ENCODE results near the gene NAP1L4.

The NAP1L4 gene

DNA sequence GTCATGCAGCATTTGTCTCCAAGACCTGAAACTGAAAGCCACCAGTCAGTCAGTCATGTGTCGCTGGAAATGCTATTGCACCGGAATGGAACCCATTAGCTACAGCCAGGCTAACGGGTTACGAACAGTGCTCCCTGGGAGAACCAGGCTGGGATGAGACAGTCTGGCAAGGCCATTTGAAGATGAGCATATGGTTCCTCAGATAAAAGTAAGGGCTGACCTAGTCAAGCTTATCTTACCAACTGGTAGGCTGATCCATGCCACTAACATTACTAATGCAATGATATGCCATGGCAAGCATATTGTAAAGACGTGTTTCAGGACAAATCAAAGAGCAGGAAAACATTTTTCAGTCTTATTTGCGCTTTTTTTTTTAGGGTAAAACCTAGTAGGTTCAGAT is 28.4 kb downstream of the NAP1L4 start:
- FAIRE-seq (no peak), DNase-seq (ENCODE audit: low spot score) (no peak)

DNA sequence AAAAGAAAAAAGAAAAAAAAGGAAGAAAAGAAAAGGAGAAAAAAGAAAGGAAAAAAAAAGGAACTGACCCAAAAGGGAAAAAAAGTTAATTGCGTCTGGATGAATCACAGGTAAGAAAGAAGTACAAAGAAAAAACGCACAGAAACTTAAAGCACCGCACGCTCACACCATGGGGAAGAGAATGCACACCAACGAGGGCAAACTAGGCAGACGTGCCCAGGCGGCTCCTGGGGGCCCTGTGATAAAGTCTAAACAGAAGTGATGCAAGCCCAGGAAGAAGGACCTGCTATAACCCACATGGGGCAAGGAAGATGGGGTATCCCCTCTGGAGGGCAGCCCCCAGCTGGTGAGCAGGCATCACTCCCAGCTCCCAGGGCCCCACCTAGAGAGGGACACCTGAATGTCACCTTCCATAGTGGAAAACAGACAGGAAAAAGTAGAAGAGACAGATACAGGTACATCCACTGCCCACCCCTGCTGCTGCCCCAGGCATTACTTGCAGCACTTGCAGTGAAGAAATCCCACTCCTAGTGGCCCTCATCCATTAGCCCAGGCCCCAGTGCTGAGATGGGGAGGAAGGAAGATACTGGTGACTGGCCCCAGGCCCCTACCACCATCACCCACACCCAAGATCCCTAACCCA is 28.9 kb downstream of the NAP1L4 start:
- DNase-seq (ENCODE audit: low spot score) = no peak

DNA sequence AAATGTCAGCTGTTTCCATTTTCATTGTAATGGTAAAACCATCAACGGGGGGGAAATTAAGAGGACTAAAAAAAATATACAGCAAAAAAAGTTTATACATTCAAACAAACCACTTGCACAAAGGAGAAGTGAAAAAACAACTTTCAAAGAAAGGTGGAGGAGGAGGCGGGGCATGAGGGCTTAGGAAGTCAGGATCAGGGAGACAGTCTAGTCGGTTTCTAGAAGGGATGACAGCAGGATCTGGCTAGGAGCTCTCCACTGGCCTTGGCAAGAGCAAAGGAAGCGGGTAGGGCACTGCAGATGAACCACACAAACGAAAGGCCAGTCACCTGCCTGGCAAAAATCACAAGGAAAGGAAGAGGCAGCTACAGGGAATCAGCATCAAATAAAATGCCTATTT is 31.0 kb downstream of the NAP1L4 start:
- no peak for FAIRE-seq
- DNase-seq (ENCODE audit: low spot score) = no peak

More for the DNA sequence above, 28.9 kb downstream of the NAP1L4 start:
- FAIRE-seq = no peak

DNA sequence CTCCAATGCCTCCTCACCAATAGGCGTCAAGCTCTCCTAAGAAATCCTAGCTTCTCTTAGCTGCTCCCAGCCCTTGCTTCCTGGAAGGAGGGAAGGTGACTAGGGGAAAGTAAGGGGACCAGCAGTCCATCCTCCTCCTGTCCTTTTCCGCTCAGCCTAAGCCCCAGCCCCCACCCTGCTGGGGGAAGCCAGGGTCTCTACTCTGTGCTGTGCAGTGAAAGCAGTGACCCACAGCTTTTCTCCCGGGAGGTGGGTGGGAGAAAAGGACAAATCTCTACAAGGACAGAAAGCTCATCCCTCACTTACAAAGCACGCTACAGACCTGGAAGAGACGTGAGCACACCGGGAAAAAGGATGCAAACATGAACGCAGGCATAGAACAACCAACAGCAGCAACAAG is 32.0 kb downstream of the NAP1L4 start:
- DNase-seq (ENCODE audit: low spot score) (no peak), FAIRE-seq (no peak)

DNA sequence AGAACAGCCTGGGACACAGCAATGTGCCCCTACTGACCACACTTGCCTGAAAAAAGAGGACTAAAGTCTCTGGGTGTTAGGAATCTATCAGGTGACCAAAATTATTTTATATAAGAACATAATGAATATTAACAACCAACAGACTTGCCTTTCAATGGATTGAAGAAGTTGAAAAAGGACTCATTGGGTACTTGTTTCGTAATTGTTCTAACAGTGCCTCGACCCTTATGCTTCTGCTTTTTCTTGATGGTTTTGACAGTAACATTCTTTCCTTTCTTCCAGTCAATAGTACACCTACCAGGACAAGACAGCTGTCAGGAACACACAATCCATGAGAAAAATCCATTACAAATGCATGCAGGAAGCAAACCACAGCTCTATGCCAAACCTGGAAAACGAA is 33.9 kb downstream of the NAP1L4 start:
- FAIRE-seq (no peak), DNase-seq (ENCODE audit: low spot score) (no peak)

DNA sequence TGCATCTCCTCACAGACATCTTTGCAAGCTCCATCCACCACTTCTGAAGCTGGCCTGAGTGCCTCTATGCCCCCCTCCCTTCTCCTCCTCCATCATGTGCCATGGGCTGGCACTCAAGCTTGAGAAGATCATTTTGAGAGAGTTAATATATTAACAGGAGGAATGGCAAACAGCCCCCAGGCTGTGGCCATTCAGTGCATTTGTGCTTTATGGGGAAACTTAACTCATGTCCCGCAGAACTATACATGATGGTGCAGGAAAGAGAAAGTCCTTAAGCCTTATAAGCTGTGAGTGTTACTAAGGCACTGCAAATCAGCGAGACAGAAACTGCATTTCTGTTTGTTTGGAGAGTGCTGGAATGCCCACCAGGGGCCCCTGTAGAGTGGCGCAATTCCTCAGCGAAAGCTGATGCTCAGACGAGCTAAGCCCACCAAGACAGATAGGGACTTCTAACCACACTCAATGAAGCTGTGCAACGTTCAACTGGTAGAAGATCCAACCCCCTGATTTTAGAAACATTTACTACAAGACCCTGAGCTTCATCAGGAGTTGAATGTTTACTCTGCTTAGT is 36.1 kb downstream of the NAP1L4 start:
- FAIRE-seq = no peak
- DNase-seq (ENCODE audit: low spot score) = no peak

DNA sequence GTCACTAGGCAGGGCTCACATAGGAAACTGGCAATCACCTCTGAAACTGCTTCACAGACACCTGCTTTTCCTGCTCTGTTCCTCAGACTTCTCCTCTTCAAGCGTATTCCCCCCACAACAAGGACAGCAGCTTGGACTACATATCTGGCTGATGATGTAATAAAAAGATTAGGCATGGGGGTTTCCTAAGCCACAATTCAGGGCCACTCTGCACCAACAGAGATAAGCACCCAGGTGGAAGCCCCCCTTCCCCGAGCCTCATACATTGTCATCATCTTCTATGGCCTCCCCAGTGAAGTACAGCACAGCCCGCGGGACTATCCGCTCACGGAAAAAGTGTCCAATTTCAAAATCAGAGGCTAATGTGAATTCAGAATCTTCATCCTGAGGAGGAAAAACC is 37.9 kb downstream of the NAP1L4 start:
- FAIRE-seq = no peak

DNA sequence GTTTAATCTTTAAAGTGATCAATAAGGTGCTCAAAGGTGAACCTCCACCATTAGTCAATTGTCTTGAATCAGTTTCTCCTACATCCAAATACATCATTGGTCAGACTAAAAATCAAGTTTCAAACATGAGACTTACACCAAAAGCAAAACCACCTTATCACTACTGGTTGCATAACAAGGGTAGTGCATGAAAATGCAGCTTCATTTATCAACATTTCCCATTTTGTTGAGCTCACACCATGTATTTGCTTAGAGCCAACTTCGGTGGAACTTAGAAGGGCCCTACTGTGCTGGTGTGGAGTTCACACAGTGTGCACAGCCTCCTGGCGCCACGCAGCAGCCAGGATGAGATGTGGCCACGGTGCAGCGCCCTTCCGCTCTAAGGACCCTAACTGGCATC is 39.8 kb downstream of the NAP1L4 start:
- FAIRE-seq = no peak
- no peak for DNase-seq (ENCODE audit: low spot score)

More for the DNA sequence above, 37.9 kb downstream of the NAP1L4 start:
- no peak for DNase-seq (ENCODE audit: low spot score)

DNA sequence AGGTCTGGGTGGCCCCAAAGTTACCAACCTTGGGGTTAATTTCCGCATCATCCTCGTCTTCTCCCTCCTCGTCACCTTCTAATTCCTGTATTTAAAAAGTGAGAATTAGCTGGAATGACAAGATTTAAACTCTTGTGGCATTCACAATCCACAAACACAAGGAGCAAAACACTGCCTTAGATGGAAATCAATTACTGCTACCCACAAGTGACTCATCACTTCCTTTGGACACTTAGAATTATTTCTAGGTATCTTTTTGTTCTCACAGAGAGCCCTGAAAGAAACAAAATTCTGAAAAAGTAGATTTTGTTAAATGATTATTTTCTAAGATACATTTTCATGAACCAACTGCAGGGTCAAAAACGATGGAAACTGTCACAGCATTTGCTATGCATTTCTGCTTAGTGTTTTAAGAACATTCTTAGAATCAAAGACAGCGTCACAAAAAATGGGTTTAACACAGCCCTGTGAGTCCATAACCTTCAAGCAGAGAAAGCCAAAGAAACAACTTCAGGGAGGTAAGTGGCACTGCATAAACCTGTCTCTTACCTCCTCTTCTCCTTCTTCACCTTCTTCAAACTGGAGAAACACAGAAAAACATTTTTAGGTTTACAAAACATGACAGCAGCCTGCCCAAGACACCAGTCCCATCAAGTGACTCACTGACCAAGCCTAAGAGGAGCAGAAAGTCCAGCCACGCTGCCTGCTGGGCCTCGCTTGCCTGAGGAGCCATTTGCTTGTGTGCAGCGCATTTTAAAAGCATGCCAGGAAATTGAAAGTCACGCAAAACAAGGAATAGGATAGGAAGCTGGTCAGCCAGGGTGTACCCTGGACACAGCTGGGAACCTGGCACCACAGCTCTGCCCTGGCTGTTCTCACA is 40.7 kb downstream of the NAP1L4 start:
- DNase-seq (ENCODE audit: low spot score) = no peak
- no peak for FAIRE-seq

DNA sequence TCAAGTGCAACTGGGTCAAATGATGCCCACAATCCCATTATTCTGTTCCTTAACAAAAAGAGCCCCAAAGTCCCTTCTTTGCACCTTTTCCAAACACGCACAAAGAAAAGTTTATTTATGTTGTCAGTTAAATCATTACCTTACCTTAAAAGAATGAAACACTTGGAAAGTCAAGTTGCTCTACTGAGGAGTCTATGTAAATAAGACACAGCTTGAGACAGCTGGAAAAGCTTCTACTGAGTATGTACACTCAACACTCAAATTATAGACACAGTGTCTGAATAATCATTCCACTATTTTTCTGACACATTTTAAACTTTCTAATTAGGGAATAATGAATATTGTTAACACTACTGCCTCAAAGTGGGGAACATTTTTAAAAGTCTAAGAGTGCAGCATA is 41.3 kb downstream of the NAP1L4 start:
- DNase-seq (ENCODE audit: low spot score) = no peak

DNA sequence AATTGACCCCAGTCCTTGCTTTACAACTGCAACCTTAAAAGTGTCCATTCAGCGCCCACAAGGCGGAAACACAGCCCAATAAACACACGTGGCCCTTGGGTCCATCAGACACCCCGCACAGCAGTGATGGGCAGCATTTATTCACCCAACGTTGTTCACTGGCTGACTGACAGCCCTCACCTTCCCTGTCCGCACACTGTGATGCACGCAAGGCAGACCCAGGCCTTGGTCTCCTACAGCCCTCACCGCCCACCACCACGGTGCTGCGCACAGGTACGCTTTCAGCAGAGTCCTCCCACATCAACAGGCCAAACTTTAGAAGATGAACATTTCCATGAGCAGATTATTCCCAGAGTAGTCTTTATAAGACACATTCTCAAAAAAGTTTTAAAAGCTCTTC is 42.2 kb downstream of the NAP1L4 start:
- no peak for DNase-seq (ENCODE audit: low spot score)
- FAIRE-seq = no peak

More for the DNA sequence above, 41.3 kb downstream of the NAP1L4 start:
- no peak for FAIRE-seq

DNA sequence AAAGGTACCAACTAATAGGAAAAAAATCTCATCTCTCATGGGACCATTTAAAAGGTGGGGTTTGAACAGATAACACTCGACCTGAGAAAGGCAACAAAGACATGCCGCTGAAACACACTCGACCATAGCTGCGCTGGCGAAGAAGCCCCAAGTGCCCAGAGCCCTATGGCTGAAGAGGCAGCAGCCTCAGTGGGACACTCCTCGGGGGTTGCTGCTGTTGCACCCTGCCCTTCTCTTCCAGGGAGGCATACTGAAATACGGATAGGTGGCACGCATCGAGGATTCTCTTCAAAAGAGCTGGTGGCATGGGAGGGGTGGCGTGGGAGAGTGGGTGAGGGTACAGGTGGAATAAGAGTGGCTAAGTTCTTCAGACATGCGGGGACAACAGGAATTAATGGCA is 44.4 kb downstream of the NAP1L4 start:
- no peak for FAIRE-seq
- DNase-seq (ENCODE audit: low spot score) = no peak

DNA sequence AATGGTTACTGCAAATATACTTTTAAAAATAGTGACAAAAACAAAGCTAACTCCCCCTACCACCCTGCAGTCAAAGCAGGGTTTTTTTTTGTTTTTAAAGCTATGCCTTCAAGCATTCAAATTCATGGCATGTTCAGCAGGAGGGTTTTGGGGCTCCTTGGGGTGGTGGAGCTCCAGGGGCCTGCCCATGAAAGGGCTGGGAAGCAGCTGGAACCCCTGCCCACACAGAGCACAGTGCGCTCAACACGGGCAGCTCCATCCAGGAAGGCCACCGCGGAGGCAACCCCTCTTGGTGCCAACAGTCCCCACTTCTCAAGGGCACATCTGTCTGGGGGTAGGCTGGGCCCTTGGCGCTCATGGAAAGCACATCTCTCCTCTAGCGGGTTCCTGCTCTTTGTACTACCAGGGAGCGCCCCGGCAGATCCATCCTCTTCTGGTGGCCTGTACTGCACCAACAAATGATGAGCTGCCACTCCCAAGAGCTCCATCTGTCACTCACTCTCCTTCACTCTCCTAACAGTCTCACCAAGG is 46.3 kb downstream of the NAP1L4 start:
- FAIRE-seq = no peak
- no peak for DNase-seq (ENCODE audit: low spot score)

DNA sequence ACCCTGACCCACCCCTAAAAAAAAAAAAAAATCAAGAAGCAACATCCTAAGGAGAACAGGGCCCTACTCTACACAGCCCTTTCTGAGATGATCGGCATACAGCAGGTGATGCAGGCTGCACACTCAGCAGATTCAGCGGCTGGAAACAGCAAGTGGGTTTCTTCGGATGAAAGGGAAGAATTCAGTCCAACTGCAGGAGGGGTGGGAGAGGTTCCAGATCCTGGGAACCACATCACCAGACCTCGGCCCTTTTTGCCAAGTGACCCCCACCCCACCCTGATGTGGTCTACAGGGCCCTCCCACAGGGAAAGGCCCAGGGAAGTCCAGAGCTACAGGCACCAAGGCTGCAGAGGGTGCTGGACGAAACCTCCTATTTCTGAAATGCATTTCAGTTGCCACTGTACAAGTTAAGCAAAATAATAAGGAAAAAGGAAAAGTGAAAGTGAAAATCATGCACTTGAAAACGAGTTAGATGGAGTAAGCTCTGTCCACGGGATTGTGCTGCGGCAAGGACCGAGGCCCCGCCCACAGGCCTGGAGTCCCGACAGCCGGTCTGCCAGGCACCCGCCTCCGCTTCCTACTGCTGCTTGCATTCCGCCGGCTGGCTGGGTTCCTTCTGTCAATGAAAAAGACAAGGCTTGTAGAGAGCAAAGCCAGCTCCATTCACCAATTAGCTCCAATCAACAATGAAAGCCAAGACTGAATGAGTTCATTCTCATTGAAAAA is 46.9 kb downstream of the NAP1L4 start:
- DNase-seq (ENCODE audit: low spot score) = no peak
- no peak for FAIRE-seq

DNA sequence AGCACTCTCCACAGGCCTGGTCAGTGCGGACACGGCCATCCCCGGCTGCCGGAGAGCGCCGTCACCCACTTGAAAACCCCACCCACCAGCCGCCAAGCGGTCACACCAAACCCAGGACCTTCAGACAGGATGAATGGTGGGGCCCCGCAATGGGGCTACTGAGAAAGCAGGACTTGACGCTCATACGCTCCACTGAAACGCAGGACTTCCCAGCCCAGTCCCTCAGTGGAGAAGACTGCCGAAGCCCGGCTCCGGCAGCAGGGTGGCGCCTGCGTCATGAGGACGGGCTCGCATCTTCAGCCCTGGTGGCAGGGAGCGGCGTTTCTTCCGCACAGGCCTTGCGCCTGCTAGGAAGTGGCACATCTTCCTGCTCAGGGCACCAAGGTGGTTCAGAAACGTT is 47.6 kb downstream of the NAP1L4 start:
- no peak for FAIRE-seq
- no peak for DNase-seq (ENCODE audit: low spot score)

DNA sequence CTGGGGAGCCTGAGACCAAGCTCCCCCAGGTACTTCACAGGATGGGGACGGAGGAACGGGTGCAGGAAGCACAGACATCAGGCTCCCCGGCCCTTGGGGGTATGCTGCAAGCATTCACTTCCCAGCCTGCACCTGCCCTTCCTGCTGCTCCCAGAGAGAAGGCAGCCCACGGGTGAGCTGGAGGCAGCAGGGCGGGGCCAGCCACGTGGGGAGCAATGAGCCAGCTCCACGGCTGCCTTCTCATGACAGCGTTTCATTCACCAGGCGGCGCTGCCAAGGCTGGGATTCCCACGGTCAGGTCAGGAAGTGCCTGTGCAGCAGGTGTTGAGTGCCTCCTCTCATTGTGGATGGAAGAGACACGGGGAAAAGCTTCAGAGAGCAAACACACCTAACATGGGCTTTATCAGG is 48.4 kb downstream of the NAP1L4 start:
- DNase-seq (ENCODE audit: low spot score) = no peak
- FAIRE-seq = no peak

DNA sequence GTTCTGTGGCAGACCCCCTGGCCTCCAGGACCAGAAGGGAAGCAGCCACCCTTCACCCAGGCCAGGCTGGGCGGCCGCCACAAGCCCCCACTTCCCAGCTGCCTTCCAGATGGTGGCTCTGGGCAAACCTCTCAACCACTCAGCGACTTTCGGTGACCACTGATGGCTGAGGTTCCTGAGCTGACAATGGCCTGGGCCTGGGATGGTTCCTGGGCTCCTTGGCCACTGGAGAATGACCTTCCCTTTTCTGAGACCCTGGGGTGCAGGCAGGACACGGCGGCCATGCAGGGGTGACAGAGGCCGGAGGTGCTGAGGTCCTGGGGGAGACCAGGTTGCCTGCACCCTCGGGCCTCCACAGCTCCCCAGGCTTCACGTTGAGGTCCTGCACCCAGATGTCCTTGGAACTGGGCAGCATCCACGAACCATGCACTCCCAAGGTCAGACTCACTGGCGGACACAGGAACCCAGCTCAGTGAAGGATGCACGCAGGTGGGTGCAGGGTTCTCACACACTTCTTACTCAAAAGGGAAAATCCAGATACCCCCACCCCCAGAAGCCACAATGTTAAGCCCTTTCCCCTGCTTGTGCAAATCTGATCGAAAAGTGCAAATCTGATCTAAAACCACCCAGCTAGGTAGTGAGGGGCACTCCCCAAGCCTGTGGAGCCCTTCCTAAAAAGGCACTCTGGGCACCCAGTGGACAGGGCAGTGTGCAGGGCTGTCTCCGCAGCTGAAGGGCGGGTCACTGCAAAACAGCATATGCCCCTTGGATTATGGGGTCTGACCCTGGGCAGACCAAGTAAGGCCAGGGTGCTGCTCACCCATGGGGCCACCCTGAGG is 49.0 kb downstream of the NAP1L4 start:
- FAIRE-seq (no peak), DNase-seq (ENCODE audit: low spot score) (no peak)

DNA sequence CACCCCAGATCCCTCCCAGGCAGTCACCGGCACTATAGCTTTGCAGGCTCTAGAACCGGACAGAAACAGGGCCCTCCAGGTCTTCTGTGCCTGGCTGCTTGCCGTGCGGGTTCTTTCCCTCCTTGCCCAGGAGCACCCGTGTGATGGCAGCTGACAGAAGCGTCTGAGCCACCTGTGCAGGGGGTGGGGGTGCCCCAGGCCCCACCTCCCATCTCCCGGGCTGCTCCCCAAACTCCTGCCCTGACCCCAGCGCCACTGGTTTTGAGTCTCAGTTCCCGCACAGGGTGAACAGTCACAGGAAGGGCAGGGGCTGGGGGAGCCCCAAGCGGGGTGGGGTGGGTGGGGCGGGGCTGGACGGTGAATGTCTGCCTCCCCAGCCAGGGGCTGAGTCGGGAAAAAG is 49.7 kb downstream of the NAP1L4 start:
- no peak for DNase-seq (ENCODE audit: low spot score)
- FAIRE-seq = no peak

DNA sequence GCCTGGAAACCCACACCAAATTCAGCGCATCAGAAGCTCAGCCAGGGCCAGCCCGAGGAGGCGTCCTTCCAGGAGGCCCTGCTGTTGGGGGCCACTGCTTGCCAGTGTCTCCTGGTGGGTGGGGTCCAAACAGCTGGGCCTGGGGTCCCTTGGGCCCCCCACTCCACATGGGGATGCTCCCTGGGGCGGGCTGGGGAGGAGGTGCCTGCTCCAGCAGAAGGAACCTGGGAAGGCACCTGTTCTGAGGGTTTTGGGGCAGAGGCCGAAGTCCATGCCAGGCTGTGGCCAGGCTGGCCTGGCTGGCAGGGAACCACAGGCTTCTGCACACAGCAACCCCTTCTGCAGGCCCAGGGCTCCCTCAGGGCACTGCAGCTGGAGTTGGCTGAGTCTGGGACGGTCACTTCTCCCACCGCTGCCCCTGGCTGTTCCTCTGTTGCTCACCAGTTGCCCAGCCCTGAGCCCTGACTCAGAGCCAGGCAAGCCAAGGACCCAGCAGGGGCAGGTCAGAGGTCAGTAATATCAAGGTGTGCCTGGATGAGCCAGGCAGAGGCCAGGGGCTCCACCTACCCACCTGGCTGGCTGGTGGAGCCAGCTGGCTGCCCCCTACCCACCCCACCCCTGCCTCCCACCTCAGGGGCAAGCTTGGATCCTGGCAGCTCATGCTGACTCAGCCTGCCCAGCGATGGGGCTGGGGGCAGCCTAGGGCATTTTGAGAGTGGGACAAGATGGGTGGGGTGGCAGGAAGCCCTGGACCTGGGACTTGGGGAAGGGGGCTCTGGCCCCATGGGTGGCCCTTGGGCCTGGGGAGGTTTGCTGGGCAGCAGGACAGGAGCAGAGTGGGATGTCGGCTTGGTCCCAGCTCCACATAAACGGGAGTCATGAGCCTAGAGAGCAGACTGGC is 51.0 kb downstream of the NAP1L4 start:
- no peak for FAIRE-seq
- DNase-seq (ENCODE audit: low spot score) = no peak

Measured in urothelium cell line (cell line).